Measurements from ENCODE around the gene AHDC1. TPM values are rescaled to one million over a fixed set of nuclear protein-coding genes. Genes with fewer than 3 reads are reported as not detected.

Gene AHDC1
- total and polyA plus RNA-seq, 9 of the 15 experiments (the other 6 are each of a cell fraction or from before 2014, with no cell fraction given) = 0.21 to 36.4 (median 4.7) TPM

- TF ChIP-seq SLC30A9 (CRISPR knock-in tag; IDR thresholded peaks at IDR 0.05) (no peak), CHCHD3 (CRISPR knock-in tag; IDR thresholded peaks at IDR 0.05) (no peak), FOXO4 (CRISPR knock-in tag; IDR thresholded peaks at IDR 0.05) (no peak), MYNN (IDR thresholded peaks at IDR 0.05) (peak; percentile 94), MYNN (CRISPR knock-in tag; IDR thresholded peaks at IDR 0.05) (no peak), MXI1 (IDR thresholded peaks at IDR 0.05; ENCODE audit: low read depth, low read length) (peak; percentile 82), ZNF655 (CRISPR knock-in tag; IDR thresholded peaks at IDR 0.05) (no peak), NCOA1 (IDR thresholded peaks at IDR 0.05; ENCODE audit: low read depth) (peak; percentile 95), STAT6 (CRISPR knock-in tag; IDR thresholded peaks at IDR 0.05) (peak; percentile 86; the same call in 1 of the 2 replicates), SOX6 (IDR thresholded peaks at IDR 0.05) (peak; percentile 95), ZNF41 (CRISPR knock-in tag; conservative IDR thresholded peaks at IDR 0.05) (peak; percentile 93), ZNF445 (CRISPR knock-in tag; IDR thresholded peaks at IDR 0.05; ENCODE audit: low read depth) (peak; percentile 49; the same call in 1 of the 2 replicates), ZNF274 (IDR thresholded peaks at IDR 0.05; ENCODE audit: borderline replicate concordance, low read depth, low read length) (peak; percentile 69; the same call in 1 of the 2 replicates), MED1 (CRISPR knock-in tag; IDR thresholded peaks at IDR 0.05; ENCODE audit: borderline replicate concordance) (no peak), CBFB (CRISPR knock-in tag; IDR thresholded peaks at IDR 0.05) (peak; percentile 53; the same call in 1 of the 2 replicates), COPS2 (conservative IDR thresholded peaks at IDR 0.05) (no peak), ZNF431 (CRISPR knock-in tag; IDR thresholded peaks at IDR 0.05) (peak; percentile 60; the same call in 1 of the 2 replicates), BCOR (IDR thresholded peaks at IDR 0.05) (peak; percentile 95), FOS (IDR thresholded peaks at IDR 0.05; ENCODE audit: extremely low read depth, insufficient read length) (peak; percentile 82)
- TF ChIP-seq, protein P1, sequence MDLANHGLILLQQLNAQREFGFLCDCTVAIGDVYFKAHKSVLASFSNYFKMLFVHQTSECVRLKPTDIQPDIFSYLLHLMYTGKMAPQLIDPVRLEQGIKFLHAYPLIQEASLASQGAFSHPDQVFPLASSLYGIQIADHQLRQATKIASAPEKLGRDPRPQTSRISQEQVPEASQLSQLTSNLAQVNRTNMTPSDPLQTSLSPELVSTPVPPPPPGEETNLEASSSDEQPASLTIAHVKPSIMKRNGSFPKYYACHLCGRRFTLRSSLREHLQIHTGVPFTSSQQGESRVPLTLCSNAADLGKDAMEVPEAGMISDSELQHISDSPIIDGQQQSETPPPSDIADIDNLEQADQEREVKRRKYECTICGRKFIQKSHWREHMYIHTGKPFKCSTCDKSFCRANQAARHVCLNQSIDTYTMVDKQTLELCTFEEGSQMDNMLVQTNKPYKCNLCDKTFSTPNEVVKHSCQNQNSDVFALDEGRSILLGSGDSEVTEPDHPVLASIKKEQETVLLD (IDR thresholded peaks at IDR 0.05) = peak; percentile 96
- TF ChIP-seq, protein P2, sequence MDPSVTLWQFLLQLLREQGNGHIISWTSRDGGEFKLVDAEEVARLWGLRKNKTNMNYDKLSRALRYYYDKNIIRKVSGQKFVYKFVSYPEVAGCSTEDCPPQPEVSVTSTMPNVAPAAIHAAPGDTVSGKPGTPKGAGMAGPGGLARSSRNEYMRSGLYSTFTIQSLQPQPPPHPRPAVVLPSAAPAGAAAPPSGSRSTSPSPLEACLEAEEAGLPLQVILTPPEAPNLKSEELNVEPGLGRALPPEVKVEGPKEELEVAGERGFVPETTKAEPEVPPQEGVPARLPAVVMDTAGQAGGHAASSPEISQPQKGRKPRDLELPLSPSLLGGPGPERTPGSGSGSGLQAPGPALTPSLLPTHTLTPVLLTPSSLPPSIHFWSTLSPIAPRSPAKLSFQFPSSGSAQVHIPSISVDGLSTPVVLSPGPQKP (CRISPR knock-in tag; IDR thresholded peaks at IDR 0.05) = no peak
Measured at GRCh38 chr1:27542463-27543273, 61.3 kb downstream of the AHDC1 start (continued).

All from K562 (cell line).